WTC11 (cell line): ENCODE data around the gene WDR7. TPM values are rescaled to one million over a fixed set of nuclear protein-coding genes. Genes with fewer than 3 reads are reported as not detected.

Source experiments
- ATAC-seq: fragments of 200-7000 bp; cut with Tn5 transposase; 2 replicates; pipeline ENCODE4 v1.10.0; 2021; ENCODE audit warnings: mild to moderate bottlenecking, moderate library complexity
- CTCF ChIA-PET: fragments of 300-600 bp; sonication (Branson Sonifier 250); formaldehyde crosslinking; loops from one replicate; lab custom pipeline; 2021; ENCODE audit warnings: antibody characterized with exemption; lab: Charles Lee
- POLR2A ChIA-PET: fragments of 350-600 bp; sonication (Branson Sonifier 250); formaldehyde crosslinking; loops from one replicate; lab custom pipeline; 2021; ENCODE audit warnings: antibody characterized with exemption; lab: Charles Lee
- DNase-seq: peaks from one replicate; pipeline ENCODE4 v3.0.0; 2021; ENCODE audit warnings: low spot score
- H3K27ac Mint-ChIP-seq: 2 replicates; pipeline ENCODE4 v1.8.0; 2021; ENCODE audit warnings: mixed read lengths
- H3K27me3 Mint-ChIP-seq: 2 replicates; pipeline ENCODE4 v1.8.0; 2021; ENCODE audit warnings: low read depth, mild to moderate bottlenecking, moderate library complexity, mixed read lengths
- H3K36me3 Mint-ChIP-seq: 2 replicates; pipeline ENCODE4 v1.8.0; 2021; ENCODE audit warnings: mixed read lengths
- H3K4me1 Mint-ChIP-seq: 2 replicates; pipeline ENCODE4 v1.8.0; 2022; ENCODE audit warnings: mixed read lengths
- H3K4me3 Mint-ChIP-seq: 2 replicates; pipeline ENCODE4 v1.8.0; 2021; ENCODE audit warnings: mild to moderate bottlenecking, moderate library complexity, mixed read lengths
- H3K9me3 Mint-ChIP-seq: 2 replicates; pipeline ENCODE4 v1.8.0; 2021; ENCODE audit warnings: mixed read lengths
- ARID4B ChIP-seq: sonication (generic); formaldehyde crosslinking; IDR thresholded peaks from 2 replicates; pipeline ENCODE4 v1.8.0; 2023; ENCODE audit warnings: missing genetic modification reagents, mild to moderate bottlenecking, borderline replicate concordance
- CREM ChIP-seq: sonication (generic); formaldehyde crosslinking; IDR thresholded peaks from 2 replicates; pipeline ENCODE4 v1.8.1; 2022; ENCODE audit warnings: mild to moderate bottlenecking, missing genetic modification reagents, moderate library complexity
- GRHL2 ChIP-seq: fragments of 250-450 bp; sonication (Bioruptor Pico); IDR thresholded peaks from 2 replicates; pipeline ENCODE4 v1.8.0; 2022; ENCODE audit warnings: mild to moderate bottlenecking, moderate library complexity; ENCODE audit not compliant: insufficient replicate concordance, severe bottlenecking
- JAZF1 ChIP-seq: fragments of 250-450 bp; sonication (Bioruptor Pico); IDR thresholded peaks from 2 replicates; pipeline ENCODE4 v1.9.0; 2021; ENCODE audit warnings: moderate library complexity, mild to moderate bottlenecking, inconsistent platforms
- NFATC4 ChIP-seq: fragments of 250-450 bp; sonication (Bioruptor Pico); IDR thresholded peaks from 2 replicates; pipeline ENCODE4 v1.9.0; 2021; ENCODE audit warnings: mild to moderate bottlenecking
- NFE2L1 ChIP-seq: sonication (generic); formaldehyde crosslinking; IDR thresholded peaks from 2 replicates; pipeline ENCODE4 v1.8.1; 2023; ENCODE audit warnings: missing genetic modification reagents
- PRRX2 ChIP-seq: fragments of 250-450 bp; sonication (Bioruptor Pico); IDR thresholded peaks from 2 replicates; pipeline ENCODE4 v1.8.0; 2021; ENCODE audit warnings: mild to moderate bottlenecking
- SOX15 ChIP-seq: fragments of 250-450 bp; sonication (Bioruptor Pico); IDR thresholded peaks from 2 replicates; pipeline ENCODE4 v1.9.0; 2021; ENCODE audit warnings: mild to moderate bottlenecking
- STAT6 ChIP-seq: sonication (generic); formaldehyde crosslinking; conservative IDR thresholded peaks from 2 replicates; pipeline ENCODE4 v1.8.1; 2023; ENCODE audit warnings: mild to moderate bottlenecking, low read depth, missing genetic modification reagents, moderate library complexity
- TEAD1 ChIP-seq: sonication (generic); formaldehyde crosslinking; IDR thresholded peaks from 2 replicates; pipeline ENCODE4 v1.8.0; 2022; ENCODE audit warnings: mild to moderate bottlenecking, missing genetic modification reagents
- ZNF219 ChIP-seq: sonication (generic); formaldehyde crosslinking; IDR thresholded peaks from 2 replicates; pipeline ENCODE4 v1.8.0; 2023; ENCODE audit warnings: missing genetic modification reagents, mild to moderate bottlenecking, borderline replicate concordance
- ZNF416 ChIP-seq: fragments of 250-450 bp; sonication (Bioruptor Pico); IDR thresholded peaks from 2 replicates; pipeline ENCODE4 v1.9.0; 2021; ENCODE audit warnings: mild to moderate bottlenecking, inconsistent platforms
- ZNF425 ChIP-seq: fragments of 250-450 bp; sonication (Bioruptor Pico); conservative IDR thresholded peaks from 2 replicates; pipeline ENCODE4 v1.9.0; 2021; ENCODE audit warnings: mild to moderate bottlenecking
- total RNA-seq: library from RNA; stranded (reverse); gene quantifications from 3 replicates; pipeline ENCODE4 v1.2.3, GENCODE V29; 2021
- TF ChIP-seq, protein P1 (sequence below): sonication (generic); formaldehyde crosslinking; IDR thresholded peaks from 2 replicates; pipeline ENCODE4 v1.8.0; 2022; ENCODE audit warnings: mild to moderate bottlenecking, missing genetic modification reagents
- TF ChIP-seq, protein P2 (sequence below): sonication (generic); formaldehyde crosslinking; IDR thresholded peaks from 2 replicates; pipeline ENCODE4 v1.8.1; 2022; ENCODE audit warnings: missing genetic modification reagents, borderline replicate concordance
- TF ChIP-seq, protein P3 (sequence below): fragments of 200-600 bp; IDR thresholded peaks from 2 replicates; pipeline ENCODE4 v1.8.0; 2022; ENCODE audit warnings: antibody characterized with exemption
- TF ChIP-seq, protein P4 (sequence below): sonication (generic); formaldehyde crosslinking; IDR thresholded peaks from 2 replicates; pipeline ENCODE4 v1.8.1; 2023; ENCODE audit warnings: mild to moderate bottlenecking, missing genetic modification reagents
- TF ChIP-seq, protein P5 (sequence below): sonication (generic); formaldehyde crosslinking; IDR thresholded peaks from 2 replicates; pipeline ENCODE4 v1.8.1; 2022; ENCODE audit warnings: low read depth, mild to moderate bottlenecking, moderate library complexity, missing genetic modification reagents, borderline replicate concordance
- TF ChIP-seq, protein P6 (sequence below): fragments of 250-450 bp; sonication (Bioruptor Pico); IDR thresholded peaks from 2 replicates; pipeline ENCODE4 v1.9.0; 2021; ENCODE audit warnings: mild to moderate bottlenecking

WDR7 gene
- total RNA-seq, 1 experiment from 2014 or later = 12.2 TPM

- no peak for TF ChIP-seq STAT6 (CRISPR knock-in tag)
- TF ChIP-seq, protein P1, sequence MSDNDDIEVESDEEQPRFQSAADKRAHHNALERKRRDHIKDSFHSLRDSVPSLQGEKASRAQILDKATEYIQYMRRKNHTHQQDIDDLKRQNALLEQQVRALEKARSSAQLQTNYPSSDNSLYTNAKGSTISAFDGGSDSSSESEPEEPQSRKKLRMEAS (CRISPR knock-in tag) = no peak
- TF ChIP-seq, all 79 proteins: peak for 0
These were observed 153.2 kb downstream of the WDR7 start (continued) for GRCh38 chr18:56804395-56804794.

DNA sequence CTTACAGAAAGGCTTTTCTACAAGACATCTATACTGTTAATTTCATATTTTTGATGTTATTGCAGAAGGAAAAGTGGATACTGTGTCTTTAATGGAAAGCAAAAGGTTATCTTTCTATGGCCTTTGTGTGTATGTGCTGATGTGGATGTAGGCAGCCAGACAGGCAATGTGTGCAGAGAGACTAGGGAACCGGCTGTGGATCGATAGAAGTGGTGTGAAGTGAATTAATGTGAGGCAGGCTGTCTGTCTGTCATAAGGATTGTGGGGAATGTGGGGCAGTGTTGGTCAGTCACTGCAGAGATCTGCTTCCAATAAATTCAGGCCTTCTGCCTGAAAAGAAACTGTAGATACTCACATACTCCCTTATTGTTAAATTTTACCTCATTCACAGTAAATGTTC, 156.7 kb downstream of the WDR7 start:
- no peak overlapping the region for H3K27ac Mint-ChIP-seq
- ChIA-PET CTCF (no interaction called here), POLR2A (no interaction called here)
- DNase-seq = no peak
- 0 out of 2 replicates have a peak, but pooled peaks cover 4% of the 10 kb centered on the region for H3K4me1 Mint-ChIP-seq
- no peaks in the 10 kb centered on the region for H3K27me3 Mint-ChIP-seq
- TF ChIP-seq, protein P2, sequence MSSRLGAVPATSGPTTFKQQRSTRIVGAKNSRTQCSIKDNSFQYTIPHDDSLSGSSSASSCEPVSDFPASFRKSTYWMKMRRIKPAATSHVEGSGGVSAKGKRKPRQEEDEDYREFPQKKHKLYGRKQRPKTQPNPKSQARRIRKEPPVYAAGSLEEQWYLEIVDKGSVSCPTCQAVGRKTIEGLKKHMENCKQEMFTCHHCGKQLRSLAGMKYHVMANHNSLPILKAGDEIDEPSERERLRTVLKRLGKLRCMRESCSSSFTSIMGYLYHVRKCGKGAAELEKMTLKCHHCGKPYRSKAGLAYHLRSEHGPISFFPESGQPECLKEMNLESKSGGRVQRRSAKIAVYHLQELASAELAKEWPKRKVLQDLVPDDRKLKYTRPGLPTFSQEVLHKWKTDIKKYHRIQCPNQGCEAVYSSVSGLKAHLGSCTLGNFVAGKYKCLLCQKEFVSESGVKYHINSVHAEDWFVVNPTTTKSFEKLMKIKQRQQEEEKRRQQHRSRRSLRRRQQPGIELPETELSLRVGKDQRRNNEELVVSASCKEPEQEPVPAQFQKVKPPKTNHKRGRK (CRISPR knock-in tag) = no peak
- TF ChIP-seq, protein P3, sequence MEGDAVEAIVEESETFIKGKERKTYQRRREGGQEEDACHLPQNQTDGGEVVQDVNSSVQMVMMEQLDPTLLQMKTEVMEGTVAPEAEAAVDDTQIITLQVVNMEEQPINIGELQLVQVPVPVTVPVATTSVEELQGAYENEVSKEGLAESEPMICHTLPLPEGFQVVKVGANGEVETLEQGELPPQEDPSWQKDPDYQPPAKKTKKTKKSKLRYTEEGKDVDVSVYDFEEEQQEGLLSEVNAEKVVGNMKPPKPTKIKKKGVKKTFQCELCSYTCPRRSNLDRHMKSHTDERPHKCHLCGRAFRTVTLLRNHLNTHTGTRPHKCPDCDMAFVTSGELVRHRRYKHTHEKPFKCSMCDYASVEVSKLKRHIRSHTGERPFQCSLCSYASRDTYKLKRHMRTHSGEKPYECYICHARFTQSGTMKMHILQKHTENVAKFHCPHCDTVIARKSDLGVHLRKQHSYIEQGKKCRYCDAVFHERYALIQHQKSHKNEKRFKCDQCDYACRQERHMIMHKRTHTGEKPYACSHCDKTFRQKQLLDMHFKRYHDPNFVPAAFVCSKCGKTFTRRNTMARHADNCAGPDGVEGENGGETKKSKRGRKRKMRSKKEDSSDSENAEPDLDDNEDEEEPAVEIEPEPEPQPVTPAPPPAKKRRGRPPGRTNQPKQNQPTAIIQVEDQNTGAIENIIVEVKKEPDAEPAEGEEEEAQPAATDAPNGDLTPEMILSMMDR = no peak
- TF ChIP-seq ARID4B (CRISPR knock-in tag) = no peak
- TF ChIP-seq, protein P4, sequence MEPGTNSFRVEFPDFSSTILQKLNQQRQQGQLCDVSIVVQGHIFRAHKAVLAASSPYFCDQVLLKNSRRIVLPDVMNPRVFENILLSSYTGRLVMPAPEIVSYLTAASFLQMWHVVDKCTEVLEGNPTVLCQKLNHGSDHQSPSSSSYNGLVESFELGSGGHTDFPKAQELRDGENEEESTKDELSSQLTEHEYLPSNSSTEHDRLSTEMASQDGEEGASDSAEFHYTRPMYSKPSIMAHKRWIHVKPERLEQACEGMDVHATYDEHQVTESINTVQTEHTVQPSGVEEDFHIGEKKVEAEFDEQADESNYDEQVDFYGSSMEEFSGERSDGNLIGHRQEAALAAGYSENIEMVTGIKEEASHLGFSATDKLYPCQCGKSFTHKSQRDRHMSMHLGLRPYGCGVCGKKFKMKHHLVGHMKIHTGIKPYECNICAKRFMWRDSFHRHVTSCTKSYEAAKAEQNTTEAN = no peak
- no peak for TF ChIP-seq JAZF1 (CRISPR knock-in tag)
- TF ChIP-seq CREM = no peak
- TF ChIP-seq TEAD1 (CRISPR knock-in tag) = no peak
- no peak for TF ChIP-seq NFATC4 (CRISPR knock-in tag)
- TF ChIP-seq NFE2L1 = no peak
- TF ChIP-seq GRHL2 (CRISPR knock-in tag) = no peak
- TF ChIP-seq ZNF425 = no peak
- no peak for TF ChIP-seq ZNF416 (CRISPR knock-in tag)
- no peak for TF ChIP-seq SOX15 (CRISPR knock-in tag)
- no peak for TF ChIP-seq ZNF219 (CRISPR knock-in tag)
- TF ChIP-seq, protein P5, sequence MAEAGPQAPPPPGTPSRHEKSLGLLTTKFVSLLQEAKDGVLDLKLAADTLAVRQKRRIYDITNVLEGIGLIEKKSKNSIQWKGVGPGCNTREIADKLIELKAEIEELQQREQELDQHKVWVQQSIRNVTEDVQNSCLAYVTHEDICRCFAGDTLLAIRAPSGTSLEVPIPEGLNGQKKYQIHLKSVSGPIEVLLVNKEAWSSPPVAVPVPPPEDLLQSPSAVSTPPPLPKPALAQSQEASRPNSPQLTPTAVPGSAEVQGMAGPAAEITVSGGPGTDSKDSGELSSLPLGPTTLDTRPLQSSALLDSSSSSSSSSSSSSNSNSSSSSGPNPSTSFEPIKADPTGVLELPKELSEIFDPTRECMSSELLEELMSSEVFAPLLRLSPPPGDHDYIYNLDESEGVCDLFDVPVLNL (CRISPR knock-in tag) = no peak
- TF ChIP-seq, protein P6, sequence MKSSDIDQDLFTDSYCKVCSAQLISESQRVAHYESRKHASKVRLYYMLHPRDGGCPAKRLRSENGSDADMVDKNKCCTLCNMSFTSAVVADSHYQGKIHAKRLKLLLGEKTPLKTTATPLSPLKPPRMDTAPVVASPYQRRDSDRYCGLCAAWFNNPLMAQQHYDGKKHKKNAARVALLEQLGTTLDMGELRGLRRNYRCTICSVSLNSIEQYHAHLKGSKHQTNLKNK (CRISPR knock-in tag) = no peak
- no peak for TF ChIP-seq PRRX2 (CRISPR knock-in tag)
- H3K9me3 Mint-ChIP-seq = no peaks in the 10 kb centered on the region
- no peak for ATAC-seq
- H3K4me3 Mint-ChIP-seq = no peak overlapping the region
- no peaks in the 10 kb centered on the region for H3K36me3 Mint-ChIP-seq
